Heart left ventricle (tissue), 16 donors: ENCODE results near the gene SSC5D. TPM values are rescaled to one million over a fixed set of nuclear protein-coding genes. Genes with fewer than 3 reads are reported as not detected.
A peak's percentile ranks its signal among the peaks of the same experiment; 100 is the strongest.
"Not testable (repeated sequence)": the region's sequence is repeated elsewhere in the genome, so short reads cannot be mapped to it uniquely, and the experiment has no call there.

Experiments
- ATAC-seq, 4 donors: fragments of 200-7000 bp; cut with Tn5 transposase; one replicate each; pipeline ENCODE4 v1.9.1; 2020 to 2022; ENCODE audit warnings: moderate library complexity in 4 of 4, mild to moderate bottlenecking in 3 of 4, moderate number of reproducible peaks in 1 of 4
- DNase-seq, 5 donors: peaks; one replicate each; pipeline ENCODE4 v3.0.0-alpha.2; 2020
- H3K27ac ChIP-seq, 12 donors: fragments of 200-600 bp; sonication (generic) in 4 of 12; one replicate each; pipeline versions ENCODE4 v1.5.0 to v1.8.0; 2016 to 2022; ENCODE audit warnings: mild to moderate bottlenecking in 2 of 12
- H3K27me3 ChIP-seq, 9 donors: fragments of 200-600 bp; sonication (generic) in 2 of 9; one replicate each; pipeline versions ENCODE4 v1.5.1 to v1.8.0; 2016 to 2022; ENCODE audit warnings: mild to moderate bottlenecking in 3 of 9
- H3K36me3 ChIP-seq, 9 donors: fragments of 200-600 bp; sonication (generic) in 2 of 9; one replicate each; pipeline versions ENCODE4 v1.5.0 to v1.8.0; 2018 to 2022; ENCODE audit warnings: mild to moderate bottlenecking in 2 of 9
- H3K4me1 ChIP-seq, 12 donors: fragments of 200-600 bp; sonication (generic) in 4 of 12; one replicate each; pipeline versions ENCODE4 v1.5.0 to v1.8.0; 2016 to 2022; ENCODE audit warnings: mild to moderate bottlenecking in 3 of 12
- H3K4me3 ChIP-seq, 12 donors: fragments of 200-600 bp; sonication (generic) in 4 of 12; one replicate each; pipeline versions ENCODE4 v1.5.0 to v1.8.0; 2017 to 2022; ENCODE audit warnings: mild to moderate bottlenecking in 9 of 12, moderate library complexity in 4 of 12
- H3K9me3 ChIP-seq, 12 donors: fragments of 200-600 bp; sonication (generic) in 4 of 12; one replicate each; pipeline versions ENCODE4 v1.5.0 to v1.8.0; 2016 to 2022; ENCODE audit warnings: mild to moderate bottlenecking in 1 of 12
- POLR2A ChIP-seq, 2 donors: fragments of 450-650 bp; IDR thresholded peaks; one replicate each; pipeline ENCODE4 v1.6.1; 2017; ENCODE audit warnings: antibody characterized with exemption in 2 of 2, mild to moderate bottlenecking in 2 of 2, moderate library complexity in 2 of 2
- WGBS, 4 donors: extraction: QIAGEN DNeasy Blood & Tissue Kit in 2 of 4; methylation state at CpG; one replicate each; pipeline versions ENCODE4 v1.1.5 to v1.1.7; 2013 to 2018; 5-methylcytosine and 5-hydroxymethylcytosine counted together
- intact Hi-C, 10 donors: fragments of 100-400 bp; cut with DNase I; formaldehyde crosslinking; loops; one replicate each; pipeline versions ENCODE4 v1.11.1 to v1.14.2; 2022
- polyA plus RNA-seq, 2 donors: library from polyadenylated mRNA; stranded (reverse); fragments of 200-250 nt; gene quantifications; one replicate each; pipeline ENCODE4 v1.2.3, GENCODE V29; 2013
- total RNA-seq, 9 donors: library from RNA; depleted of rRNA in 2 of 9; stranded (reverse); fragments of >200 nt in 2 of 9; fragmentation: NEBNext Ultra II Directional in 3 of 9; extraction: Animal tissue kit (Norgen Biotek cat#: 25700) in 3 of 9; gene quantifications; one replicate each; pipeline versions ENCODE4 v1.1.0 to v1.2.4, GENCODE V29; 2016 to 2023
- TF ChIP-seq, protein P1 (sequence below), 12 donors: fragments of 200-600 bp; sonication (generic) in 4 of 12; IDR thresholded peaks; one replicate each; pipeline versions ENCODE4 v1.5.0 to v1.8.0; 2018 to 2022; ENCODE audit warnings: antibody characterized with exemption in 12 of 12, mild to moderate bottlenecking in 5 of 12
- donor health status: ischemic (EF 13 %, LVEDD 7.1; RV severe dilation, severe dysfunction).
- donor health status: healthy with polysubstance abuse.
- donor health status: DM: no; HTN: yes; CAD: no.
- donor health status: DM: no; HTN: no; CAD: no.
- donor health status: ischemic (EF 25% LVEDD 6.9; RV normal size, moderate dysfunction).
- donor health status: ischemic (EF 25% LVEDD 5.7; RV mildly dilated, moderate dysfunction).
- donor health status: healthy.
- donor health status: DM: yes; HTN: yes; CAD: no.
- donor health status: ischemic (EF 35%, LVEDD 5.7; RV mildly dilated, moderate dysfunction).
- donor health status: nonischemic (EF 11% LVEDD 7.7; RV severe dilation, severe dysfunction).
- donor health status: DM: yes; HTN: yes; CAD: no.
- donor health status: PGD.
- donor health status: ischemic (EF 29% LVEDD 5.4; RV normal size, mild dysfunction).
- donor health status: nonischemic (EF 23%, LVEDD 6.1; RV moderate dilation, normal function).

Gene SSC5D
- total and polyA plus RNA-seq, 11 donors, result 0.91 to 6.2 (median 3.1) TPM

DNA sequence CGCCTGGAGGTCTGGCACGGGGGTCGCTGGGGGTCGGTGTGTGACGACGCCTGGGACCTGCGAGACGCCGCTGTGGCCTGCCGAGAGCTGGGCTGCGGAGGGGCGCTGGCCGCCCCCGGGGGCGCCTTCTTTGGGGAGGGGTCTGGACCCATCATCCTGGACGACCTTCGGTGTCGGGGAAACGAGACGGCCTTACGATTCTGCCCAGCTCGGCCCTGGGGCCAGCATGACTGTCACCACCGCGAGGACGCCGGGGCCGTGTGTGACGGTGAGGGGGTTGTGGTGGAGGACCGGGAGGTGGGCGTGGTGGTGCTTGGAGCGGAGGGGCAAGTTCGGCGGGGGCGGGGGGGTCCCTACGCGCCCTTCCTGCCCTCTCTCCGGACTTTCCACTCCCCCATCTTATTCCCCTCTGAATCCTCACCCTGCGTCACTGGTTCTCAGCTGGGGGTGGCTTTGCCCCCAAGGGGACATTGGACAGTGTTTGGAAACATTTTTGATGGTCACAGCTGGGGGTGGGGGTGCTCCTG, 5.5 kb downstream of the SSC5D start:
- DNase-seq, result peak in 1 of 5 donors; percentile 28

DNA sequence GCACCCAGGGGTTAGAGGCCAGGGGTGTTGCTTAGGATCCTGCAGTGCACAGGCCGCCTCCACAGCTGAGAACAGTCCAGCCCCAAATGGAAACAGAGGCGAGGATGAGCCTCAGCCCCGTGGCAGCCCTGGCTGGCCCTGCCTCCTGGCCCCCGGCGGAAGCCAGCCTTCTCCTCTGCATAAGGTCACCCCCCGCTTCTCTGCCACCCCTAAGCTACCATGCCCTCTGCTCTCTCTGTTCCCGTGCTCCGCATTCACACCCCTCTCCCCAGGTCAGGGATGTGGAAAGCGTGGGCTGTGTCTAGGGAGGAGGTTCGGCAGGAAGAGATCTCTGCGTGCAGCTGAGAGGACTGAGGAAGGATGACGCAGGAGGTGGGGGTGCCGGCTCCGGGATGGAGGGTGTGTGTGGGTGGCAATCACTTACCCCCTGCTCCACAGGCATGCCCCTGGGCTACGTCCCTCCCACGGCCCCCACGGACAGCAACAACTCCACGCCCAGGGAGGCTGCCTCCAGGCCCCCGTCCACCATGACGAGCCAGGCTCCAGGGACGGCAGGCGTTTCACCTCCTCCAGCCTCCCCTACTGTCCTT, 6.0 kb downstream of the SSC5D start:
- Histone ChIP-seq H3K27me3 (peaks cover 0 to 11% (median 0%) of the 10 kb centered on the region in 9 donors), H3K27ac (peak overlapping the region; percentile 77 to 99 (median 86)), H3K4me1 (peaks cover 0 to 23% (median 14%) of the 10 kb centered on the region in 12 donors), H3K36me3 (peaks cover 0 to 26% (median 0%) of the 10 kb centered on the region in 9 donors), H3K4me3 (peak overlapping the region; percentile 24 to 68 (median 48)), H3K9me3 (no peaks in the 10 kb centered on the region)
- DNase-seq, result peak in 4 of 5 donors; percentile 78 to 86 (median 80)
- WGBS, 4 donors, result 31 to 38% (median 33%) methylated on average over 22 of the region's 22 CpGs
- intact Hi-C loops, result no loop called here
- peak; percentile 63 to 93 (median 75) for ATAC-seq
- peak in 1 of 2 donors; percentile 29 for TF ChIP-seq POLR2A (IDR thresholded peaks at IDR 0.05)
- TF ChIP-seq, protein P1, sequence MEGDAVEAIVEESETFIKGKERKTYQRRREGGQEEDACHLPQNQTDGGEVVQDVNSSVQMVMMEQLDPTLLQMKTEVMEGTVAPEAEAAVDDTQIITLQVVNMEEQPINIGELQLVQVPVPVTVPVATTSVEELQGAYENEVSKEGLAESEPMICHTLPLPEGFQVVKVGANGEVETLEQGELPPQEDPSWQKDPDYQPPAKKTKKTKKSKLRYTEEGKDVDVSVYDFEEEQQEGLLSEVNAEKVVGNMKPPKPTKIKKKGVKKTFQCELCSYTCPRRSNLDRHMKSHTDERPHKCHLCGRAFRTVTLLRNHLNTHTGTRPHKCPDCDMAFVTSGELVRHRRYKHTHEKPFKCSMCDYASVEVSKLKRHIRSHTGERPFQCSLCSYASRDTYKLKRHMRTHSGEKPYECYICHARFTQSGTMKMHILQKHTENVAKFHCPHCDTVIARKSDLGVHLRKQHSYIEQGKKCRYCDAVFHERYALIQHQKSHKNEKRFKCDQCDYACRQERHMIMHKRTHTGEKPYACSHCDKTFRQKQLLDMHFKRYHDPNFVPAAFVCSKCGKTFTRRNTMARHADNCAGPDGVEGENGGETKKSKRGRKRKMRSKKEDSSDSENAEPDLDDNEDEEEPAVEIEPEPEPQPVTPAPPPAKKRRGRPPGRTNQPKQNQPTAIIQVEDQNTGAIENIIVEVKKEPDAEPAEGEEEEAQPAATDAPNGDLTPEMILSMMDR (IDR thresholded peaks at IDR 0.05), result no peak

More for the DNA sequence above, 5.5 kb downstream of the SSC5D start:
- WGBS, 4 donors, result 19 to 42% (median 28%) methylated on average over 17 to 38 of the region's 38 CpGs
- peak overlapping the region; percentile 77 to 99 (median 86) for H3K27ac ChIP-seq
- peak overlapping the region in 11 of 12 donors; percentile 24 to 68 (median 49) for H3K4me3 ChIP-seq
- H3K27me3 ChIP-seq, result peaks cover 0 to 11% (median 0%) of the 10 kb centered on the region in 9 donors
- TF ChIP-seq, protein P1 (IDR thresholded peaks at IDR 0.05), result no peak
- no peak for TF ChIP-seq POLR2A (IDR thresholded peaks at IDR 0.05)
- peaks cover 0 to 23% (median 0%) of the 10 kb centered on the region in 9 donors for H3K36me3 ChIP-seq
- intact Hi-C loops, result no loop called here
- H3K9me3 ChIP-seq, result no peaks in the 10 kb centered on the region
- peaks cover 0 to 26% (median 14%) of the 10 kb centered on the region in 12 donors for H3K4me1 ChIP-seq
- peak in 2 of 4 donors; percentile 5 to 41 for ATAC-seq

DNA sequence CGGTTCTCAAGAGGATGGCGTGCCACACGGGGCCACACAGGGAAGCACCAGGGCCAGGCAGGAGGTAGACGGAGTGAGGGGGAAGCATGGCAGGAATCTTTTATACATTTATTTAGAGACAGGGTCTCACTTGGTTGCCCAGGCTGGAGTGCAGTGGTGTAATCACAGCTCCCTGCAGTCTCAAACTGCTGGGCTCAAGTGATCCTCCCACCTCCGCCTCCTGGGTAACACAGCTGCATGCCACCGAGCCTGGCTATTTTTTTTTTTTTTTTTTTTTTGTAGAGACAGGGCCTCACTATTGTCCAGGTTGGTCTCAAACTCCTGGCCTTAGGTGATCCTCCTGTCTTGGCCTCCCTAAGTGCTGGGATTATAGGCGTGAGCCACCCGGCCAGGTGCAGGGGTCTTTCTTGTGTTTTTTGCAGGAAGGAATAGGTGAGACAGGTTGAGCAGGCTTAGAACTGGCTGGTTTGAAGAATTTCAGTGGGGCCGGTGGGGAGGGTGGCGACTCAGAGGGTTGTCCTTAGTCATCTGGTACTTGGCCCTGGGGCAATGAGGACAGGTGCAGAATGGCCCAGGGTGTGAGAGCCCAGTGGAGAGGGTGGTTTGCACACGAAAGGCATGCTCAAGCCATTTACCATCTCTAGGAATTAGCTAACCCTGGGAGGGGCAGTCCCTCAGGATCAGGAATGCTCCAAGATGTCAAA, 7.6 kb downstream of the SSC5D start:
- DNase-seq (peak in 1 of 5 donors; percentile 14), ATAC-seq (no peak)
- Histone ChIP-seq H3K27ac (peak overlapping the region in 2 of 12 donors; percentile 90 to 99), H3K36me3 (peaks cover 0 to 37% (median 11%) of the 10 kb centered on the region in 9 donors), H3K4me1 (peaks cover 0 to 23% (median 14%) of the 10 kb centered on the region in 12 donors), H3K9me3 (no peaks in the 10 kb centered on the region), H3K27me3 (peaks cover 0 to 11% (median 0%) of the 10 kb centered on the region in 9 donors), H3K4me3 (no peak overlapping the region)
- intact Hi-C loops, result no loop called here
- no peak for TF ChIP-seq POLR2A (IDR thresholded peaks at IDR 0.05)
- TF ChIP-seq, protein P1 (IDR thresholded peaks at IDR 0.05), result no peak
- WGBS, 4 donors, result 78 to 85% (median 79%) methylated on average over 11 of the region's 11 CpGs

DNA sequence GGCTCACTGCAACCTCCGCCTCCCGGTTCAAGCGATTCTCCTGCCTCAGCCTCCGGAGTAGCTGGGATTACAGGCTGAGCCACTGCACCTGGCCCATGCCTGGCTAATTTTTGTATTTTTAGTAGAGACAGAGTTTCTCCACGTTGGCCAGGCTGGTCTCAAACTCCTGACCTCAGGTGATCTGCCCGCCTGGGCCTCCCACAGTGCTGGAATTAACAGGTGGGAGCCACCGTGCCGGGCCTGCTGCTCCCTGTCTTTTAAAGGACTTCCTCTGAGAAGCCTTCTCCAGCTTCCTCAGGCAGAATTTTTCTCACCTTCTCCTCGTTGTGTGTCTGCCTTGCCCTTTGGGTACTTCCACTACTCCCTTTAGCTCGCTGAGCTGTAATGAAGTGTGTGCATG, 8.6 kb downstream of the SSC5D start:
- WGBS, 4 donors, result 81 to 83% (median 81%) methylated on average over 10 of the region's 10 CpGs
- peaks cover 0 to 11% (median 0%) of the 10 kb centered on the region in 9 donors for H3K27me3 ChIP-seq
- intact Hi-C loops, H3K27ac ChIP-seq, H3K4me3 ChIP-seq, H3K9me3 ChIP-seq, ATAC-seq, DNase-seq: not testable (repeated sequence)
- peaks cover 0 to 47% (median 16%) of the 10 kb centered on the region in 9 donors for H3K36me3 ChIP-seq
- H3K4me1 ChIP-seq, result peaks cover 0 to 23% (median 14%) of the 10 kb centered on the region in 12 donors
